HG03439 (cell line): ENCODE measurements around the gene NCOR2.

Experiments used
- ATAC-seq: cut with Tn5 transposase; IDR thresholded peaks from one replicate; pipeline ENCODE4 v1.9.1; 2021; ENCODE audit warnings: mild to moderate bottlenecking, moderate library complexity; ENCODE audit not compliant: unreplicated experiment

Gene NCOR2

DNA sequence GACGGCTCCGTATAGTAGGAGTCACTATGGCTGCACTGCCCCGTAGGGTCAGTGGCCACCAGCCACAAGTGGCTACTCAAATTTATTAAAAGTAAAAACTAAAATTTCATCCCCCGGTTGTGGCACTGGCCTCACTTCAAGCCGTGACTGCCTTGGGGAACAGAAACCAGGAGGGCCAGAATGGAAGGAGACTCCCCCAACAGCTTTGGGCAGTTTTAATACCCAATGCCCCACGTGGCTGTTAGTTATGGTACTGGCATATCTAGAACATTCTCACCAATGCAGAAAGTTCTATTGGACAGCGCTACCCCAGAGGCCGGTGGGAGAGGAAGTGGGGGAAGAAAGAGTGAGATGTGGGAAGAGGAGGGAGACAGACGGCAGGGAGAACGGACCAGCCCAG, 6.2 kb downstream of the NCOR2 start:
- no peak for ATAC-seq

DNA sequence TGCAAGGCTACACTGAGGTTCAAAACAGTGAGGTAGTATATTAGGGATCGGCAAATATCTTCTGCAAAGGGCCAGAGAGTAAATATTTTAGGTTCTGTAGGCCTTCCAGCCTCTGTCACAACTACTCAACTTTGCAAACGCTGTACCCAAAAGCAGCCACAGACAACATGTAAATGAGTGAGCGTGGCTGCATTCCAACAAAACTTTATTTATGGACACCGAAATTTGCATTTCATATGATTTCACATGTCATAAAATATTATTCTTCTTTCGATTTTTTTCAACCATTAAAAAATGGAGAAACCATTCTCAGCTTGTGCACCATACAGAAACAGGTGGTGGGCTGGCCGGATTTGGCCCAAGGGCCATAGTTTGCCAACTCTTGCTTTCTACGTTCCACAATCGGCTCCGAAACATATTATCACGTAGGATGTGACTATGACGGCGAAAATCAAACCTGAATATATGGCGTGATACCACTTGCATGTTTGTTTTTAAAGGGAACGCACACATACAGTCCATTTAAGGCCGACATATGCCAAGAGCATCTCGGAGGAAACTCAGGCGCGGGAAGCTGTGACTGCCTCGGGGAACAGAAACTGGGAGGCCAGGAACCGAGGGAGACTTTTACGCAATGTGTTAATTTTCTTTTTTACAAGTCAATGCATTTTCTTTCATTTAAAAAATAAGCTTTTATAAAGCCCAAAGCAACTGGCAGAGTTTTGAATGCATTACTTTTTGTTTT, 7.1 kb downstream of the NCOR2 start:
- ATAC-seq, result no peak

DNA sequence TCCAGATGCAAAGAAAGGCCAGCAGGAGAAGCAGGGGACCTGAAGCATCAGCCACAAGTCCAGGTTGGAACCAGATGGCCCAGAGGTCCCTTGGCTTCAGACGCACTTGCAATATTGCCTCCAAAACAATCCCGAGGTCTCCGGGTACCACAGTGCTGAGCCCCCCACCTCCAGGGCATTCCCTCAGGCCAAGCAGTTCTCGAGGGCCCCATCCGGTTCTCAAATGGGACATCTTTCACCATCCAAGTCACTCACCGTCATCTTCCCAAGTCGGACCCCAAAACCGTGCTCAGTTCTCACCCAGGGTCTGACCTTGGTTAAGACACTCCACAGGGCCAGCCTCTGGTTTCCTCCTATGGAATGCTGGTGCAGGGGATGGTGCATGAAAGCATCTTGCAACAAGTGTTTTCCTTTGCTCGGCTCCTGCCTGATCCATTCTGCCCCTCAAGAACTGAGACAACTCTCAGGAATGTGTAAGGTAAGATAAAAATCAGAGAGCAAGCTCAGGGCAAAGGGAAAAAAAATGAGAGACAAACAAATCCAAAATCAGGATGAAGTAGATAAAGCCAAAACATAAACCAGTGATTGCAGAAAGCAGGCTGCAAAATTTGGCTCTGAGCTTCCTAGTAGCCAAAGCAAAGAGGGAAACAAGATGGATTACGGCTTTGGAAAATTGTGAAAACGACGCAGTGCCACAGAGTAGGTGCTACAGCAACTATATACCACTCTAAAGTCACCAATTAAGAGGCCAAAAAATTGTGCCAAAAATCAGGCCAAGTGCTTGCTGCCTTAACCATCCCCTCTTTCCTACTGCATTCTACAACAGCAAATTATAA, 8.0 kb downstream of the NCOR2 start:
- ATAC-seq, result no peak

DNA sequence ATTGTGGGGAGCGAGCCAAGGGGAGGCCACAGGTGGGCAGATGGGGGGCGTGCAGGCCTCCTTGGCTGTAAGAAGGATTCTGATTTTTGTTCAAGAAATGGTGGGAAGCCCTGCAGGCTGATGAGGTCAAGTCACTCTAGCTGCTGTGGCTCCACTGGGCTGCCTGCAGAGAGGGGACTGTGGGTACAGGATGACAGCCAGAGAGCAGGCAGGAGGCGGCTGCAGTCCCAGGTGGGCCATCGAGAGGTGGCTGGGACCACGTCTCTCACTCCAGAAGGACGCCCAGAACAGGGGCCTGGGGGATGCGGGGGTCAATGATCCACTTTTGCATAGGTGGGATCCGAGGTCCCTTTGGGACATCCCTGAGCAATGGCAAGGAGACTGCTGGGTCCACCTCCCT, 9.1 kb downstream of the NCOR2 start:
- ATAC-seq, result no peak

DNA sequence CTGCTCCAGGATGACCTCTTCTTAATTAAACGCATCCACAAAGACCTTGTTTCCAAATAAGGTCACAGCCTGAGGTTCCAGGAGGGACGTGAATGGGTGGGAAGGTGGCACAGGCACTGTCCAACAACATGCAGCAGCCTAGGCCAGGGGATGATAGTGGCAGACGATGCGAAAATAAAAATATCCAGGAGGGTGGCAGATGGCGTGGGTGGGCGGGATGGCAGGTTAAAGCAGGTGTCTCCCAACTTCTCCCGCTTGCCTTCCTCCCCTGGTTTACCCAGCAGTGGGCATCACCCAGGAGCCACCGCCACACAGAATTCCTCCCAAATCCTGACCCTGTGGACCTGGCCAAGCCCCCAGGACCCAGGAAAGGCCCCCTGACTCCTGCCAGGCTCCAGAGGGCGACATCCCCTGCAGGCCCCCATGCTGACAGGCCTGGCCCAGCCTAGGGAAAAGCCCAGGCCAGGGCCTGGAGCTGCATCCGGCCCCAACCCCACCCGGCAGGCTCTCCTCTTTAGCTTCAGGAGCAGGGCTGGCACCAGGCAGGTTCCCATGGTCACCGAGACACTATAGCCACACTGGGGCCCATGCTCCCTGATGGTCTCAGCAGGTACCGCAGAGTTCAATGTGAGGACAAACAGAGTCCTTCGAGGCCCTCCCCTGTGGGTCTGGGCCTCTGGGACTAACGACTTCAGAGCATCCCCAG, 9.7 kb downstream of the NCOR2 start:
- ATAC-seq, result no peak

DNA sequence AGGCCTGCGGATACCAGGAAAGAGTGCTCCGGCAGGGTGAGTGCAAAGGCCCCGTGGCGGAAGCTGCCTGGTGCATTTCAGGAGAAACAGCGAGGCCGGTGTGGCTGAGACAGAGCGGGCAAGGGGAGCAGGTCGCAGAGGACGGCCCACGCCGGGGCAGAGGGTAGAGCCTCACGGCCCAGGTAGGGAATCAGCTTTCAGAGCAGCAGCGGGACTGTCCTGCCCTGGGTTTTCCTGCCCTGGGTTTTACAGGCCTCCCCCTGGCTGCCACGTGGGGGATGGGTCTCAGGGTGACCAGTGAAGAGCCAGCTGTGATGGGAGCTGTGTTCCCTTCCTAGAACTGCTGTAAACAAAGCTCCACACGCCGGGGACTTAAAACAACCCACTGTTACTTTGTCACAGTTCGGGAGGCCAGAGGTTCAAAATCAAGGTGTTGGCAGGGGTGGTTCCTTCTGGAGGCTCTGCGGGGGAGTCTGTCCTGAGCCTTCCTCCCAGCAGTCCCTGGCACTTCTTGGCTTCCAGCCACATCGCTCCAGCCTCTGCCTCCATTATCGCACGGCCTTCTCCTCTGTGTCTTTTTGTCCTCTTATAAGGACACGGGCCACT, 10.4 kb downstream of the NCOR2 start:
- ATAC-seq, result no peak

DNA sequence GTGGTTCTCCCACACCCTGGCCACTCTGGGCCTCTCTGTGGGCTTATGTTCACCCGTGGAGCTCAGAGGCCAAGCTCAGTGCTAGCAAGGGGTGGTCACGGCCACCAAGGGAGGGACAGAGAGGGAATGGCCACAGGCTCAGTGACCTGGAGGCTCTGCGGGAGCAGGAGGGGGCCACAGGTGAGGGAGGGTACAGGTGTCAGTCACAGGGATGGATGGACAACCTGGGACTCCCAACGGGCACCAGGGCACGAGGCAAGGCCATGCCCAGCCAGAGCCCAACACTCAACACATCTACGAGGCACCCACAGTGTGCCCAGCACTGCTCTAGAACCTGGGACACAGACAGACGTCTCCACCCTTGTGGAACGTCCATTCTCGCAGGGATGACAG, 11.3 kb downstream of the NCOR2 start:
- ATAC-seq, result no peak

DNA sequence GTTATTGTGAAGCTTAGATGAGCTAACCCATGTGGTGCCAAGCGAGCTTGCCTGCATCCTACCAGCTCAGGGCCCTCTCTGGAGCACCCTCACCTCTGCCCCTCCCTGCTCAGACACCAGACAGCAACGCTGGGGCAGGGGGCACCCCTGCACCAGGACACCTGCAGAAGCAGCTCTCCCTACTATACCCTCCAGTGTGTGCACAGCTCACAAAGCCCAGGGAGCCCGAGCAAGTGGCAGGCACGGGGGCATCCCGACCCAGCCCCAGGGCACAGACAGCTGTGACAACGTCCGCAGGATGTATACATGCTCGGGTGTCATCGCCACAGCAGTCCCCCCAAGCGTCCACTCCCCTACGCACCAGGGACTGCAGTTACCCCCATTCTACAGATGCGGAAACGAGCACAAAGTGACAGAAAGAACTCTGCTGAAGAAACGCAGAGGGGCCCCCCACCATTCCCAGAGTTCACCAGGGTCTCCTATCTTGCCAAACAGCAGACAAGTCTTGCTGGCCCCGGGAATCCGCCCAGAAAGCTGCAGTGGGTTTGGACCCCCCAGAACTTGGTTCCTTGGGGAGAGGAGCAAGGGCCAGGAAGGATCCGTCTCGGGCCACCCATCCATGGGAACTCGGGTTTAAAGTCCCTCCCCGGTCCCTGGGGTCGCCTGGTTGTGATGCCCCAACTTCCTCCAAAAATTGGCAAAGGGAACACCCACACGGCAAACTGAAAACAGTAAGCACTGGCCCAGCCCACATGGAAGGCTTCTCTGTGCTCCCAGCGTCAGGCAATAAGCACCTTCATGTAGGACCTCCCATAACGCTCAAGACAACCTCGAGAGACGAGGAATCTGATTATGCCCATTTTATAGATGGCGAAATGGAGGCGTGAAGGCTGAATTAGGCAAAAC, 12.0 kb downstream of the NCOR2 start:
- ATAC-seq, result no peak

DNA sequence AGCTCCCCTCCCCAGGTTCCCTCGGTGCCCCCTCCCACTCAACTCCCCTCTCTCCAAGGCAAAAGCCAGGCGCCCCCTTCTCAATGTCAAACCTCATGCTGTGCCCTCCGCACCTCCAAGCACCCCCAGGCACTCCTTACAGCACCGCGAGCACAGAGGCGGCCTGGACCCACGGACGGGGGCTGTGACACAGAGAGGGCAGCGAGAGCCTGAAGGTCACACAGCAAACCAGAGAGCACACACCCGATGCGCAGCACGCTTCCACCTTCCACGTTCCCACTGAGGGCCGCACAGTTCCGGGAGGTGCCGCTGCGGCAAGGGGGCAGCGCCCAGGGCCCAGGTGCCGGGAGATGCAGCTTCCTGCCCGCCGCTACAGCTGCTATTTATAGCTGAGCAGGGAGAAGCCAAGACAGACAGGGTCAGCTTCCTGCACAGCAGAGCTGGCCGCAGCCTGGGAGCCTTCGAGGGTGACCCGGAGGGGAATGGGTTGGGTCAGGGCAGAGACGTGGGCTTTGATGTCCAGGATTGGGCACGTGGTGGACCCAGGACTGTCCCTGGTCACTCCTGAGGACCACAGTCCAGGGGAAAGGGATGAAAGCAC, 12.9 kb downstream of the NCOR2 start:
- no peak for ATAC-seq

DNA sequence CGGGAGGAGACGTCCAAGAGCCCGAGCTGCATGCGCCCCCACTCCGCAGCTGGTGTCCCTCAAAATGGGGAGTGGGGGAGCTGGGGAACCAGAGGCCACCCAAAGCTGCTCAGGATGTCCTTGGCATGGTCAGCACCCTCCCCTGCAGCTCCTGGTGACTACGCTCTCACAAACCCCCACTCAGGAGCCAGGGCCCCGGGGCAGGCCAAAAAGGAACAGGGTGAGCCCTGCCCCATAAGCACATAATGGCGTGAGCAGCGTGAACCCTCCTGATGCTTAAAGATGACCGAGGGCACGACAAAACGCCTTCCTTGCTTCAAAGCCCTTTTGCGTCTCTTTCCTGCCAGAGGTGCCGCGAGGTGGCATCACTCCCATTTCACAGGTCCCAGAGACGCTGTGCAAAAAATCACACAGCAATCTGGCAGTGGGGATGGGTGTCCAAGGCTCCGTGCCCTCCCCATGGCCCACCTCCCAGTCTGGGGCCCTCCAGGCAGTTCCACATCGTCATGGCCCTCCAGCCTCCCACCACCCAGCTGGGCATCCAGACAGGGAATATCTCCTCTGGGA, 13.5 kb downstream of the NCOR2 start:
- ATAC-seq, result no peak

DNA sequence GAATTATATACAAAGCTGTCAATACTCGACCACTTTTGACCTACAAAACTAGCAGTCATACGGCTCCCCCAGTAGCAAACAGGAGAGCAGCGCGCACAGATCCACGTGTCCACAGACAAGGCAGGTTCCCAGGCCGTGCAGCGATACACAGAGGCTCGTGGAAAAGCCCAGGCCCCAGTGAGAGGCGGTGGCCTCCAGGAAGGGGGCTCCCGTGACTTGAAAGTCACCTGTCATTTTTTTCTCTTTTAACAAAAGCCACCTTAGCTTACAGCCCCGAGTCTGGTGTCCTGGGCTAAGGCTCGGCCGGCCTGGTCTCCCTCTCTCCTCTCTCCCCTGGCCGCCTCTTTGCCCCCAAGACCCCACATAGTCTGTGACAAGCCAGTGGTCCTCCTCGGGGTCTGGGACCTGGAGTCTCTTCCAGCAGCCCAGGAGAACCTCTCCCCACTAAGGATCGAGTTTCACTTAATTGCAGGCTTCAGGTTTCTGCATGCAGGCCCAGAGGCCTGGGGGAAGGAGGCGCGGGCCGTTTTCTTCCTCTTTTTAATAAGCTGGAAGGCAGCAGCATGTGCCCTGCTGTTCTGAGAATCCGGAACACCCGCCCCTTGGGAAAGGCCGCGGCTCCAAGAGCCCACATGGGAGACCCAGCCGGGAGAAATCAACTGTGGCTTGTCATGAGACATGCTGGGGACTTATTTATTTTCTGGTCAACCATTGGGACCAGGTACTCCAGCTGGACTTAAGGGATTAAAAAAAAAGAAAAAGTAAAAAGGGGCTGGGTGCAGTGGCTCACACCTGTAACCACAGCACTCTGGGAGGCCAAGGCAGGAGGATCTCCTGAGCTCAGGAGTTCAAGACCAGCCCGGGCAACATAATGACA, 15.9 kb downstream of the NCOR2 start:
- ATAC-seq, result no peak

DNA sequence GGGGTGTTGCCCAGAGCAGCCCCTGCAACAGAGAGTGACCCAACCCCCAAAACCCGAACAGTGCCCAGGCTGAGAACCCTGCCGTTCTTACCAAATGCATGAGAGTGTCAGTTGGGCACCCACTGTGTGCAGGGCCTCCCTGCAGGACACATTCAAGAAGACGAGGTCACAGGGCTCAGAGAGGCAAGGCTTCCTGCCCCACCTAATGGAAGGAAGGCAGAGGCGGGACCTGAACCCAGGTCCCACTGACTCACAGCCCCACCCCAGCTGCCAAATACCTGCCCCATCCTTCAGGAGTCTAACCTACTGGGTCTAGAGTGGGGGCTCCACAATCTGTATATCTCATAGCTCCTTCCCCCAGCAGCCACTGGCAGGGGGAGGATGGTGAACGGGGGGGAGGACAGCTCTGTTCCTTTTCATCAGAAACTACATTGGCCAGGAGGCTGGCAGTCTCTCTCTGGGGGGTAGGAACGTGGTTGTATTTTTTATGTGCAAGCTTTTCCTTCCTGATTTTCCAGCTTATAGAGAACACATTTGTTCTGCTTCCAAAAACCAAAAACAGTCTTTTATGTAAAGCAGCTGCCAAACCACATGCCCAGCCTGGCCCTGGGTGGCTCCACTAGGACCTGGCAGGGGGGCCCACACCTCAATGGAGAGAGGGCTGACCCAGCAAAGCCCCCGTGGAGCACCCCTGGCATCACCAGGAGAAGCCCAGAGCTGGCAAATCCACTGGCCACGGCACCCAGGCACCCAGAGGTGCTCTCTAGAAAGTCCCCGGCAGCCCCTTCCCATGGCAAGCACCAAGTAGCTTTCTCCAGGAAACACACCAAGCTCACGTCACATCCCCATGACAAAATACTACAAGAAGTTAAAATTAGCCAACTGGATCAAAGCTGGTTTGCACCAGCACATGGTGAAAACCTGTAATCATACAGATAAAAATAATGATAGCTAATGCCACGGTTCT, 17.0 kb downstream of the NCOR2 start:
- no peak for ATAC-seq

DNA sequence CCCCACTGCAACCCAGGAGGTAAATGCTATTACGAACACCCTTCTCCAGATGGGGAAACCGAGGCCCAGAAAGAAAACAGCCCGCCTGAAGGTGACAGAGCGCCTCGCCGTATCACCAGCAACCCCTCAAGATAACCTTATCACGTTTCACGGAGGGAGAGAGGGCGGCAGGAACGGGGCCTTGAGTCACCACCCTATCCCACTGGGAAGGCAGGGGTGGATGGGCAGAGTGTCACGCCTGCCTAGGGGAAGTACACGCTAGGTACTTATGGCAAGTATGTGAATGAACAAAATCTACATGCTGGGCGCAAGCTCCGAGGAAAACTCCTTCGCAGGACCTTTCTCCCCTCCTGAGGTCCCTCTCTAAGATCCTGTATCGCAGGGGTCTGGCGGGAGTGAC, 17.8 kb downstream of the NCOR2 start:
- no peak for ATAC-seq

DNA sequence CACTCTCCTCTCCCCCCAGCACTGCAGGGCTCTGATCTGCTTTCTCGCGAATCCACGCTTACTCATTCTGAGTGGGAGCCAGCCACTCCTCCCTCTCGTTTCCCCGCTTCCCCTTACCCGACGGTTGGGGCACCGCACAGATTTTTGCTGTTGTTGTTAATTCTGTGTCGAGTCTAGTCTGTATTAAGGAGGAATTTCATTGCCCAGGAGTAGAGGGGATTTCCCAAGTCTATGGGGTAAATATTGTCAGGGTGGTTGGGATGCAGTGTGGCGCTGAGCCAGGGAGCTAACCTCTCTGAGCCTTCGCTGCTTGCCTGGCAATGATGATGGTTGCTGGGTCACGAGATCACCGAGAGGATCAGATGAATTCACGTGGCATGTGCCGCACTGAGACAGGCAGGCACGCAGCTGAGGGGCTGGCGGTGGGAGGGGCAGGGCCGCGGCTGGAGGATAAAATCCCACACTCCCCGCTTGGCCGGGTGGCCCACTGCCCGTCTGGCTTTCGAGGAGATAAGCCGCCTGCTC, 18.5 kb downstream of the NCOR2 start:
- ATAC-seq, result no peak

DNA sequence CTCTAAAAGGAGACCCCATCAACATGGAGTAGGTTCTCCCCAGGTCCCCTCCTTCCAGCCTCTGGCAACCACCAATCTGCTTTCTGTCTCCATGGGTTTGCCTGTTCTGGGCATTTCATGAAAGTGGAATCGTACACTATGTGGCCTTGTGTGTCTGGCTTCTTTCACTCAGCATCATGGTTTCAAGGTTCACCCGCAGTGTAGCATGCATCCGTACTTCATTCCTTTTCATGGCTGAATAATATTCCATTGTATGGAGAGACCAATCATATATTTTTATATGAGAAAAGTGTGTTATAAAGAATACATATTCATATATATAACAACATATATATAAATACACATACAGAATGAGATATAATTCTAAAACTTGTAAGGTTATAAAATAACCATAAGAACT, 19.8 kb downstream of the NCOR2 start:
- ATAC-seq, result no peak

DNA sequence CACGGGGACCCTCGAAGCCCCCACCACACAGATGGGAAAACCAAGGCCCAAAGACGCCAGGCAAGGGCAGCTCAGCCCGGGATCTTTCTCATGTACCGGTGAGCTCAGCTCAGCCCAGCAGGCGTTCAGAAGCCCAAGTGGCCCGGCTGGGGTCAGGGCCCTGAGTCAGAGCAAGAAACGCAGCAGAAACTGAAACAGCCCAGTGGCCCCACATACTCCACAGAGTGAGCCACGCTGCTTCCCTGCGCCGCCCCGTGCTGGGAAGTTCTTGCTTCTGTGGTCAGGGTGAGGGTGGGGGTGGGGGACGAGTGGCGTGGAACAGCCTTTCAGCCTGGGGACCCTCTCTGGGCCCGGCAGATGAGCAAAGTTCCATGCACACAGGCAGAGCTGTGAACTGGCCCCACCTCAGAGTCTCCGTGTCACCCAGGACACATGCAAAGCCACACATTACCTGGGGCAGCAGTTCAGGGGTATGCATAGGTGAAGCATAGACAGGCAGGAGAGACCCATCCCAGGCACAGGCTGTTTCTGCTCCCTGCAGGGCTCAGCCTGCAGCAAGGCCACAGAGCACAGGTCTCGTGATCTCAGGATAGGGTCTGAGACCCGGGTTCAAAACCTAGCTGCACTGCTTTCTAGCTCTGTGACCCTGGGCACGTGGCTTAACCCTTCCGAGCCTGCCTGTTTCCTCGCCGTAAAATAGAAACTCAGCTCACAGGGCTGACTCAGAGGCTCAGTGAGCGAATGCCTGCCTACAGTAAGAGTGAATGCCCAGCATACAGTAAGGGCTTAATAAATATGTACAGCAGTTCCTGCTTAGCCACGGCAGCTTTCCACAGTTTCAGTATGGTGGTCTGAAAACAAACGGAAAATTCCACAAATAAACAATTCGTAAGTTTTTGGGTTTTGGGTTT, 21.6 kb downstream of the NCOR2 start:
- ATAC-seq, result peak; percentile 83
